AG04450 (cell line): ENCODE data around the gene RARS1. TPM values are rescaled to one million over a fixed set of nuclear protein-coding genes. Genes with fewer than 3 reads are reported as not detected.
A peak's percentile ranks its signal among the peaks of the same experiment; 100 is the strongest.

Experiments used
- CTCF ChIA-PET: fragments of 300-600, 350-600 bp; formaldehyde crosslinking; extraction: SDS; loops from one replicate; lab custom pipeline; 2022; ENCODE audit warnings: antibody characterized with exemption, inconsistent platforms; lab: Charles Lee
- POLR2A ChIA-PET: fragments of 350-600 bp; formaldehyde crosslinking; extraction: SDS; loops from one replicate; lab custom pipeline; 2021; ENCODE audit warnings: antibody characterized with exemption, inconsistent platforms; lab: Yijun Ruan, JAX
- DNase-seq: peaks from one replicate; pipeline ENCODE4 v3.0.0-alpha.2; 2011; ENCODE audit warnings: low read depth, low spot score
- H3K27ac ChIP-seq: one replicate; pipeline ENCODE4 v1.5.1; 2012; ENCODE audit warnings: low read depth, low read length, control low read depth
- H3K27me3 ChIP-seq: one replicate; pipeline ENCODE4 v1.6.0; 2012; ENCODE audit warnings: low read length; ENCODE audit not compliant: control insufficient read depth, insufficient read depth
- H3K4me3 ChIP-seq: 2 replicates; pipeline ENCODE4 v1.5.1; 2011; ENCODE audit warnings: mild to moderate bottlenecking, low read depth, low read length, control low read depth
- H3K9me3 ChIP-seq: 2 replicates; pipeline ENCODE4 v1.5.1; 2012; ENCODE audit warnings: low read length; ENCODE audit not compliant: control insufficient read depth, insufficient read depth
- CTCF ChIP-seq: IDR thresholded peaks from 2 replicates; pipeline ENCODE4 v1.5.1; 2011; ENCODE audit warnings: low read depth, low read length, control low read depth, inconsistent platforms
- polyA plus RNA-seq: library from polyadenylated mRNA; depleted of rRNA; stranded (reverse); fragments of >200 nt; gene quantifications from 2 replicates; pipeline ENCODE4 v1.2.3, GENCODE V29; 2011; rRNA removed
- small RNA-seq: library from RNA; depleted of rRNA; stranded (forward); fragments of <200 nt; gene quantifications from one replicate; pipeline ENCODE3, GENCODE V24; 2012; ENCODE audit warnings: low read depth; ENCODE audit not compliant: insufficient read length

The RARS1 gene
- polyA plus RNA-seq, 1 experiment, result 147 TPM

- H3K4me3 ChIP-seq, result no peak overlapping the region
- POLR2A ChIA-PET, result no interaction called here
- CTCF ChIA-PET, result no interaction called here
- H3K9me3 ChIP-seq, result no peaks in the 10 kb centered on the region
- H3K27me3 ChIP-seq, result no peaks in the 10 kb centered on the region
- TF ChIP-seq CTCF, result no peak
- no peak overlapping the region for H3K27ac ChIP-seq
- DNase-seq, result no peak
Observed at GRCh38 chr5:168562279-168562678, 76.0 kb downstream of the RARS1 start.

- no peak for DNase-seq
- H3K4me3 ChIP-seq, result no peak overlapping the region
- ChIA-PET CTCF (no interaction called here), POLR2A (no interaction called here)
- no peak for TF ChIP-seq CTCF
- H3K27ac ChIP-seq, result no peak overlapping the region
- no peaks in the 10 kb centered on the region for H3K27me3 ChIP-seq
- H3K9me3 ChIP-seq, result no peaks in the 10 kb centered on the region
Observed at GRCh38 chr5:168563959-168564358, 77.7 kb downstream of the RARS1 start.

- no peak overlapping the region for H3K27ac ChIP-seq
- no peak for TF ChIP-seq CTCF
- H3K9me3 ChIP-seq, result no peaks in the 10 kb centered on the region
- no peak overlapping the region for H3K4me3 ChIP-seq
- no peaks in the 10 kb centered on the region for H3K27me3 ChIP-seq
- no peak for DNase-seq
- CTCF ChIA-PET, result no interaction called here
- POLR2A ChIA-PET, result no interaction called here
Observed at GRCh38 chr5:168568738-168569137, 82.5 kb downstream of the RARS1 start.

Small RNA genes within 50 kb of the gene (small RNA-seq; reads per million reads assigned to genes)
- gene MIR103A1, result 8.6 reads per million, percentile 67 among the genes with 10 or more reads in this experiment

Other genes starting within 250 kb of the RARS1 start
- gene WWC1, start 194.8 kb upstream of the RARS1 start, polyA plus RNA-seq, result 4.3 and 5.2 TPM in 2 replicates
- 0.11 and 0.16 TPM in 2 replicates for gene FBLL1, start 42.8 kb downstream of the RARS1 start, polyA plus RNA-seq
- gene PANK3, start 92.9 kb downstream of the RARS1 start, polyA plus RNA-seq, result 17.3 and 20.2 TPM in 2 replicates